GM15510 (cell line): ENCODE results near the gene DPEP1.

ENCODE experiments used
- POLR2A ChIP-seq: IDR thresholded peaks from 3 replicates; pipeline ENCODE4 v1.6.1; 2011; ENCODE audit warnings: borderline replicate concordance; ENCODE audit not compliant: insufficient read length; ENCODE audit errors: extremely low read depth

Gene DPEP1

DNA sequence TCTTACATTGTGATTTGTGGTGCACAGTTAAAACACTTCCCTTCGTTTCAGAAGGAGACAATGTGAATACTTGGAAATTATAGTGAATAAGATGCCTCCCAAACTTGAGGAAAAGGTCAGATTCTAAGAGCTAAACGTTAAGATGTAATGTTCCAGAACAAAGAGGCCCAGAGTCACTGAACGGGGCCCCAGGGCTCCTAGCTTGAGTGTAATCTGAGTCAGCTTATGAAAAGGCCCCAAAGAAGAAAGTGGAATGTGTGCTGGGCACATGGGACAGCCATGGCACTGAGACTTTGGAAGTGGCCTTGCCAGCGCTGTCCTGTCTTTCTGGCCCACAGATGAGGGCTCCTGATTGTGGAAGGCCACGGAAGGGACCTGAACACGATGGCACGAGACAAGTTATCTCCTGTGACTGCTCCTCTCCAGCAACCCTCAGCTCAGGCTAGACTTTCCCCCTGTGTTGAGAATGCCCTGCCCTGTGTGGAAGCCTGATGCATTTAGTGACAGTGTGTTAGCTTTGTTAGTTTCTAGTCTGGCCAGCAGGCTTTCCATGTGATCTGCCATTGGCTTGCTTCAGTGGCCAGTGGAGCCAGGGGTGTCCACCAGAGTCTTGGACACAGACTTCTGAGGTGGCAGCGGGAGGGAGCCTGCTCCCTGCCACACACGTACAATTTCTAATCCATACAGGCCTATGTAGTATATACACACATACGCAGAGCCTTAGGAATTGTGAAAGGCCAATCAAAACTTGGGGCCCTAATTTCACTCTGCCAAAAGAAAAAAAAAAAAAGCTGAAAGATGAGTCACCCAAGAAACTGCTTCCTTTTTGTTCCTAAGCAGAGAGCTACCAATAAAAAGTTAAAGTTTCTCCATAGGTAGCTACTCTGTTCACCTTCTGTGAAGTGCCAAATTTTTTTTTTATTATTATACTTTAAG, 57.3 kb downstream of the DPEP1 start:
- TF ChIP-seq POLR2A, result no peak

DNA sequence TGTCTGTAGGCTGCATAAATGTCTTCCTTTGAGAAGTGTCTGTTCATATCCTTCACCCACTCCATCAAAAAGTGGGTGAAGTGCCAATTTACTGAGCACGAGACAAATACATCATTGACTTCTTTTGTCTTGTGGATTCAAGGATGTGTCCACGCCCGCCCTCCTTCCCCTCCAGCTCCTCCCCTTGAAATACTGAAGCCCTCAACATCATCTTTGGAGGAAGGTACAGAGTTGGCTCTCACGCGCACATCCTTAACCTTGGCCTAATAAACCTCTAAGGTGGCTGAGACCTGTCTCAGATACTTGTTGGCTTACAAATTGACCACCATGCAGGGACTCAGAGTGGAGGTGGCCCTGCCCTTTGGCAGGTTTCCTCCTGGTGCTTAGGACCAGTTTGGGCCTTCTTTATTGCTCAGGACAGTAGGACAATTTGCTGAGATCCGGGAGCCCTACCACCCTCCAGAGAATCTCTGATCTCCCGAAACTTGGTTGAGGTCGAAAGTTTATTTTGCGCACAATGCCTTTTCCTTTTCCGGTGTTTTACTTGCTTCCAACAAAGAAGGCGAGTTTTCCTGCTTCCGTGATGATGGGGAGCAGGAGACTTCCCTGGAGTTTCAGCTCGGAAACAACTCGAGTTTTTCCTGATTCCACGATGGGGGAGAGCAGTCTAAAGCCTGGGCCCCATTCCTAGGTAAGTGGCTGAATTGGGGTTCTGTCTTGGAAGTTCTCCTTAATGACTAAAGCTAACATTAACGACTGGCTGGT, 58.9 kb downstream of the DPEP1 start:
- no peak for TF ChIP-seq POLR2A

DNA sequence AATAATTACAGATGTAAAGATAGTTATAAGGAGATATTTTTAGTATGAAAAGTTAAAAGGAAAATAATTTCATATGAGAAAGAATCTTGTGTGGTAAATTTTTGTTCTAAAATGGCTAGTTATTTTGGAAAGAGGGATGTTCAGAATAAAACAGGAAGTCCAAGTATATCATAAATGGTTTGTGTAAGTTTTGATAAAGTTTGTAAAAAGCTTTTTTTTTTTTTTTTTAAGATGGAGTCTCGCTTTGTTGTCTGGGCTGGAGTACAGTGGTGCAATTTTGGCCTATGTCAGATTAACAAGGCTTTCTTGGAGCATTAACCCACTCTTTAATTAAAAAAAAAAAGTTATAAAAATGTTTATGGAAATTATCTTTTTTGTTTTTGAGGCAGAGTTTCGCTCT, 64.8 kb downstream of the DPEP1 start:
- TF ChIP-seq POLR2A, result no peak

DNA sequence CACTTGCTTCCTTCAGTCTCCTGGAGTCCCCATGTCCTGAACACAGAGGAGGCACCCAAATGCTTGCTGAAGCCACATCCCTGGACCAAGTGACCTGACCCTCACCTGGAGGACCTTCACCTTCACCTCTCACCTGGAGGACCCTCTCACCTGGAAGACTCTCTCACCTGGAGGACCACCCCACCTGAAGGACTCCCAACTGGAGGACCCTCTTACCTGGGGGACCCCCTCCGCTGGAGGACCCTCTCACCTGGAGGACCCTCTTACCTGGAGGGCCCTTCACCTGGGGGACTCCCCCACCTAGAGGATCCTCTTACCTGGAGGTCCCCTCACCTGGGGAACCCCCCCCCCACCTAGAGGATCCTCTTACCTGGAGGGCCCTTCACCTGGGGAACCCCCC, 72.5 kb downstream of the DPEP1 start:
- no peak for TF ChIP-seq POLR2A

DNA sequence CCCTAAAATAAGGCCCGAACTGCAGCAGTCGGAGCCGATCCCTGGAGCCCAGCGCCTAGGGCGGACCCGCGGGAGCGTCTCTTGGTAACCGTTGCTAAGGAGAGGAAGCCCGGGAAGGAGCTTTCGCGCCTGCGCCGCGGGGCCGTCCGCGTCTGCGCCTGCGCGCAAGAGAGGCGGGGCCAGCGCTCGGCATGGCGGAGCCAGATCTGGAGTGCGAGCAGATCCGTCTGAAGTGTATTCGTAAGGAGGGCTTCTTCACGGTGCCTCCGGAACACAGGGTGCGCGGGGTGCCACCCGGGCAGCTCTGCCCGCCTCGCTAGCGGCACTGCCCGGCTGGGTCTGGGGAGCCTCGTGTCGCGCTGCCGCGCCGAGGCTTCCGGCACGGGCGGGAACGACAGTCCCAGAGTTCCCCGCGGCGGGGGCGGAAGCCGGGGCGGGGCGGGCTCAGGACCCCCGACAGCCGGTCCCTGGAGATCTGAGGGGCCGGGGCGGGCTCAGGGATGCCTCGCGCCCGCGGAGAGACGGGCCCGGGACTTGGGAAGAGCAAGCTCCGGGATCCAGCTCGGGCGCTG, 73.2 kb downstream of the DPEP1 start, which contains the start of gene CDK10:
CDK10 (plus strand) TSS at position 170 of the 572 bp plus-strand sequence; CDS start at position 192, 22 bp downstream.
- TF ChIP-seq POLR2A, result peak; percentile 93

DNA sequence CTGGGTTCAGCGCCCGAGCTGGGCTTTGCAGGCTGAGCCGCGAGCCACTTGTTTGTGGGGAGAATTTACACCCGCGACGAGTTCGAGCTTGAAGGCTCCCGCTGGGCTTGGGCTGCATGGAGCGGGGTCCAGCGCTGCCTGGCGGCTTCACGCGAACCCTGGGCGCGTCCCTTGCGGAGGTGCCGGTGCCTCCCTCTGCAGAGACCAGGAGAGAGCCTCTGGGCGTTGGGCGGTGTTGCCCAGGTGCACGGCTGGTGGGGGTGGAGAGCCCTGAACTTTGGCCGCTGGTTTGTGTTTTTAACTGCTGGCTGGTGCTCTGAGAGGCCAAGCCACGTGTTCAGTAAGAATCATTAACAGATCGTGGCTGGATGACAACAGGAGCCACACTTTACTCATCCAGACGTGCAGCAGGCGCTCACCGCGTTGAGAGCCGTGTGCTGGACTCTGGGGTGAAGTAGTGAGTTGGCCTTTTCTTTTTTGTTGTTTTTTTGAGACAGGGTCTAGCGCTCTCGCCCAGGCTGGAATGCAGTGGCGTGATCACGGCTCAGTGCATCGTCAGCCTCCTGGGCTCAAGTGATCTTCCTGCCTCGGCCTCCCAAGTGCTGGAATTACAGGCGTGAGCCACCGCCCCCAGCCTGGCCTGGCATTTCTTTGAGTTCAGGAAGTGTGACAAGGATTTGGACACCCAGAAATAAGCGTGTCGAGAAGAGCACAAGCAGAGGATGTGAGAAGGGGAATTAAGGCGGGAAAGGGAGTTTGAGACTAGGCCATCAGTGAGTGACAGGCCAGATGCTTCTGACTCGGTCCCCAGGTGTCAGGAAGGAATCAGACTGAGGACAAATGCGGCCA, 73.9 kb downstream of the DPEP1 start:
- TF ChIP-seq POLR2A, result no peak
